ENCODE data around the gene GLYATL1B. TPM values are rescaled to one million over a fixed set of nuclear protein-coding genes. Genes with fewer than 3 reads are reported as not detected.
"Not testable (repeated sequence)": the region's sequence is repeated elsewhere in the genome, so short reads cannot be mapped to it uniquely, and the experiment has no call there.

GLYATL1B gene
- total and polyA plus RNA-seq, 2 of the 8 experiments (the other 6 are each of a cell fraction or from before 2014, with no cell fraction given): not detected

DNA sequence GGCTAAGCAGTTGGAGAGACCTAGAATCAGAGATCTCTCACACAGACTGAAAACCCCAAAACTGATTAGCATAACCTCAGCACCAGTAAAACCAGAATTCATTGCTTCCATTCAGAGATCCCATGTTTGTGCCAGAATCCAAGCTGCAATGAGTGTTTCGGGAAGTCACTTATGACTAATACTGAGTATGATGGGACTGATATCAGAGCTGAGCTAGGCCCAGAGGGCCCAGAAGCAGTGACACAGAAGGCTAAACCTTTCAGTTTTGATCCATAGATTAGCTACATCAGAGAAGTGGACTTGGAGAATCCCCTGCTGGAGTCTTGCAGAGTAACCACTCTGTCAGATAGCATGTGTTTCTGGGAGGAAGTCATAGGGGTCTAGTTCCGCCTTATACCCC, 49.6 kb upstream of the GLYATL1B start:
- not testable (repeated sequence) for H3K4me2 ChIP-seq (ENCODE audit: insufficient read depth in 1 of 2, low read depth in 2 of 2, low read length in 2 of 2); H3K36me3 ChIP-seq (ENCODE audit: control insufficient read depth in 2 of 4, insufficient read depth in 4 of 4, low read length in 3 of 4); H2BK120ac ChIP-seq (replicated peaks; ENCODE audit: low read depth, low read length); FAIRE-seq; DNase-seq (ENCODE audit: low read depth in 1 of 2, low spot score in 2 of 2); H3K23me2 ChIP-seq (ENCODE audit: low read depth, low read length); H3K79me2 ChIP-seq (ENCODE audit: control insufficient read depth in 1 of 2, insufficient read depth in 2 of 2, low read length in 2 of 2); H3K23ac ChIP-seq (ENCODE audit: insufficient read length); H3K4ac ChIP-seq (replicated peaks; ENCODE audit: insufficient read length, low read depth, low read length); H3K9me3 ChIP-seq (ENCODE audit: insufficient read depth in 2 of 2, low read depth in 1 of 2, low read length in 1 of 2); H2AK5ac ChIP-seq (ENCODE audit: low read depth, low read length); H3K9ac ChIP-seq (replicated peaks in 1 of 4; ENCODE audit: extremely low read depth in 1 of 4, low read depth in 3 of 4, low read length in 3 of 4); H3K4me3 ChIP-seq (ENCODE audit: extremely low read depth in 1 of 4, insufficient read depth in 2 of 4, low read depth in 3 of 4, low read length in 4 of 4); H2BK5ac ChIP-seq (ENCODE audit: low read depth, low read length); H3K4me1 ChIP-seq (replicated peaks in 1 of 4; ENCODE audit: control insufficient read depth in 3 of 4, insufficient read depth in 4 of 4, low read length in 3 of 4); H4K8ac ChIP-seq (ENCODE audit: extremely low read depth, insufficient read depth, low read length); H2BK12ac ChIP-seq (ENCODE audit: low read depth, low read length); H2AFZ ChIP-seq (ENCODE audit: low read length); H3K14ac ChIP-seq (ENCODE audit: insufficient read length); H3K18ac ChIP-seq (ENCODE audit: extremely low read depth, low read length); H3K27me3 ChIP-seq (replicated peaks in 1 of 4; ENCODE audit: control insufficient read depth in 3 of 4, extremely low read depth in 1 of 4, insufficient read depth in 3 of 4, low read length in 3 of 4); H4K91ac ChIP-seq (replicated peaks; ENCODE audit: insufficient read length, low read length); H3K79me1 ChIP-seq (ENCODE audit: low read depth, low read length); H2BK20ac ChIP-seq (ENCODE audit: low read length); H4K20me1 ChIP-seq (replicated peaks in 1 of 2; ENCODE audit: control insufficient read depth in 1 of 2, insufficient read depth in 2 of 2, low read length in 2 of 2); H4K5ac ChIP-seq (ENCODE audit: insufficient read length, low read depth, low read length); H3K27ac ChIP-seq (ENCODE audit: low read depth, low read length); H3K56ac ChIP-seq (replicated peaks; ENCODE audit: insufficient read length, low read depth, low read length); H2BK15ac ChIP-seq (ENCODE audit: low read length)
- CTCF ChIA-PET (ENCODE audit: partially characterized antibody): interaction anchor here (0.6 to 1.2 kb wide), 3 partner anchors 8 to 27 kb away, joined by 3 read pairs; no protein-coding TSS in a partner anchor
- 86% methylated on average over 2 of the region's 2 CpGs; no CpG with 5 or more reads in 1 of the 2 experiments for WGBS, 2 experiments (ENCODE audit: extremely low coverage in 1 of 2, insufficient coverage in 1 of 2, insufficient read length in 1 of 2, insufficient replicate concordance in 2 of 2, low coverage in 1 of 2, low lambda C conversion rate in 2 of 2, missing lambda C conversion rate in 1 of 2)
- POLR2A ChIA-PET (ENCODE audit: partially characterized antibody): interaction anchor here (0.6 kb wide), 1 partner anchor 1335 kb away, joined by 3 read pairs; no protein-coding TSS in a partner anchor

DNA sequence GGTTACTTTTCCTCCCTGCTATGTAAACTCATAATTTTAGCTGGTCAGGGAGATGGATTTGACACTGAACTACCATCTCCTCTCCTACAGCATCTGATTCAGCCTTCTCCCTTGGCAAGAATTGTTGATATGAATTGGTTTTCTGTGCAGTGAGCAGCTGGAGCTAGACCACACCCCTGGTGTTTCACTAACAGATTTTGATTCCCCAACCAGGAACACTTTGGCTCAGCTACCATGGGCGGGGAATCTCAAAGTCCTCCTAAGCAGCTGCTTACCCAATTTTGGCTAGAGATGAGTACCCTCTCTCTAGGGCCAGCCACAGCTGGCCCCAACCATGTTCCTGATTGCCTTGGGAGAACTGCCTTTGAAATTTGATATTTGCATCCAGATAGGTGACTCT, 48.7 kb upstream of the GLYATL1B start:
- not testable (repeated sequence) for H4K5ac ChIP-seq (ENCODE audit: insufficient read length, low read depth, low read length); H3K14ac ChIP-seq (ENCODE audit: insufficient read length)
- whole genome bisulfite sequencing, 2 experiments (ENCODE audit: extremely low coverage in 1 of 2, insufficient coverage in 1 of 2, insufficient read length in 1 of 2, insufficient replicate concordance in 2 of 2, low coverage in 1 of 2, low lambda C conversion rate in 2 of 2, missing lambda C conversion rate in 1 of 2): 67% methylated on average over 1 of the region's 1 CpG; no CpG with 5 or more reads in 1 of the 2 experiments

More for the DNA sequence above, 48.7 kb upstream of the GLYATL1B start:
- H2BK120ac ChIP-seq (replicated peaks; ENCODE audit: low read depth, low read length); H3K27me3 ChIP-seq (replicated peaks in 1 of 4; ENCODE audit: control insufficient read depth in 3 of 4, extremely low read depth in 1 of 4, insufficient read depth in 3 of 4, low read length in 3 of 4); H3K18ac ChIP-seq (ENCODE audit: extremely low read depth, low read length); H3K23me2 ChIP-seq (ENCODE audit: low read depth, low read length); H3K27ac ChIP-seq (ENCODE audit: low read depth, low read length); H2BK15ac ChIP-seq (ENCODE audit: low read length); H3K36me3 ChIP-seq (ENCODE audit: control insufficient read depth in 2 of 4, insufficient read depth in 4 of 4, low read length in 3 of 4); H3K4ac ChIP-seq (replicated peaks; ENCODE audit: insufficient read length, low read depth, low read length); H3K4me3 ChIP-seq (ENCODE audit: extremely low read depth in 1 of 4, insufficient read depth in 2 of 4, low read depth in 3 of 4, low read length in 4 of 4); H2BK5ac ChIP-seq (ENCODE audit: low read depth, low read length); H3K79me2 ChIP-seq (ENCODE audit: control insufficient read depth in 1 of 2, insufficient read depth in 2 of 2, low read length in 2 of 2); H3K23ac ChIP-seq (ENCODE audit: insufficient read length); H4K8ac ChIP-seq (ENCODE audit: extremely low read depth, insufficient read depth, low read length); H2AFZ ChIP-seq (ENCODE audit: low read length); FAIRE-seq; H2BK12ac ChIP-seq (ENCODE audit: low read depth, low read length); H3K9ac ChIP-seq (replicated peaks in 1 of 4; ENCODE audit: extremely low read depth in 1 of 4, low read depth in 3 of 4, low read length in 3 of 4); H3K9me3 ChIP-seq (ENCODE audit: insufficient read depth in 2 of 2, low read depth in 1 of 2, low read length in 1 of 2); DNase-seq (ENCODE audit: low read depth in 1 of 2, low spot score in 2 of 2); POLR2A ChIA-PET (ENCODE audit: partially characterized antibody); H3K79me1 ChIP-seq (ENCODE audit: low read depth, low read length); H2BK20ac ChIP-seq (ENCODE audit: low read length); H3K4me1 ChIP-seq (replicated peaks in 1 of 4; ENCODE audit: control insufficient read depth in 3 of 4, insufficient read depth in 4 of 4, low read length in 3 of 4); H3K56ac ChIP-seq (replicated peaks; ENCODE audit: insufficient read length, low read depth, low read length); H3K4me2 ChIP-seq (ENCODE audit: insufficient read depth in 1 of 2, low read depth in 2 of 2, low read length in 2 of 2); H4K20me1 ChIP-seq (replicated peaks in 1 of 2; ENCODE audit: control insufficient read depth in 1 of 2, insufficient read depth in 2 of 2, low read length in 2 of 2); H2AK5ac ChIP-seq (ENCODE audit: low read depth, low read length); H4K91ac ChIP-seq (replicated peaks; ENCODE audit: insufficient read length, low read length): not testable (repeated sequence)
- CTCF ChIA-PET (ENCODE audit: partially characterized antibody): interaction anchor here (1.0 to 1.2 kb wide), 2 partner anchors 9 to 14 kb away, joined by 3 read pairs; no protein-coding TSS in a partner anchor

Measured in H1 (cell line).